OCI-LY3 (cell line): Measurements from ENCODE around the gene SCUBE1.

Source experiments
- CTCF ChIP-seq: fragments of 200-600, 300-600 bp; sonication (generic); IDR thresholded peaks from 2 replicates; pipeline ENCODE4 v1.5.1; 2014; ENCODE audit warnings: antibody characterized with exemption, low read length, low read depth
- EZH2phosphoT487 ChIP-seq: fragments of 200-600 bp; shearing (Covaris generic); IDR thresholded peaks from 2 replicates; pipeline ENCODE4 v1.6.1; 2018; ENCODE audit warnings: antibody characterized with exemption, mixed run types, low read depth

- TF ChIP-seq CTCF (no peak), EZH2phosphoT487 (no peak)
Measured at GRCh38 chr22:43210631-43211515, 132.3 kb downstream of the SCUBE1 start.
